OCI-LY1 (cell line): ENCODE data around the gene ACTR10.

ENCODE experiments used
- EZH2 ChIP-seq: fragments of 200-600 bp; sonication (generic), shearing (Covaris generic); IDR thresholded peaks from 2 replicates; pipeline ENCODE4 v1.8.0; 2017; ENCODE audit warnings: borderline replicate concordance, mixed run types, mild to moderate bottlenecking, antibody characterized with exemption, low read length, moderate library complexity, mixed read lengths
- TF ChIP-seq, protein P1 (sequence below): fragments of 200-600 bp; sonication (generic), shearing (Covaris generic); IDR thresholded peaks from 2 replicates; pipeline ENCODE4 v1.5.1; 2017; ENCODE audit warnings: mild to moderate bottlenecking, antibody characterized with exemption, low read length, moderate library complexity, mixed read lengths

DNA sequence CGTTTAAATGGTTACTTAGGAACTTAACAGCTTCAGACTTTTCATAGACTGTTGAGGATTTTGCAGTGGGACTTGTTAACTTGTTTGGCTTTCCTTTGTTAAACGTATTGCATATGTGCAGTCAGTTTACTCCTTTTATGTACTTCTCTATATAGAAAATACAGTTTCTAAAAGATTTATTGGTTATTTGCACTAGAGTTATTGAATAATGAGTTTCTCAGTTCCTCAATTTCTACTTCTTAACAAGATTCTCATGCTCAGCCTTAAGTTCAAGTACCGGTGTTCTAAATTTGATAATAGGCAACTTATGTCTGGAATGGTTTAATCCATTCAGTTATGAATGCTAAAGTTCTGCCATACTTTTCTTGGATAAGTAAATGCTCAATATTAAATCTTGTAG lies 45.6 kb downstream of the ACTR10 start:
- TF ChIP-seq, protein P1, sequence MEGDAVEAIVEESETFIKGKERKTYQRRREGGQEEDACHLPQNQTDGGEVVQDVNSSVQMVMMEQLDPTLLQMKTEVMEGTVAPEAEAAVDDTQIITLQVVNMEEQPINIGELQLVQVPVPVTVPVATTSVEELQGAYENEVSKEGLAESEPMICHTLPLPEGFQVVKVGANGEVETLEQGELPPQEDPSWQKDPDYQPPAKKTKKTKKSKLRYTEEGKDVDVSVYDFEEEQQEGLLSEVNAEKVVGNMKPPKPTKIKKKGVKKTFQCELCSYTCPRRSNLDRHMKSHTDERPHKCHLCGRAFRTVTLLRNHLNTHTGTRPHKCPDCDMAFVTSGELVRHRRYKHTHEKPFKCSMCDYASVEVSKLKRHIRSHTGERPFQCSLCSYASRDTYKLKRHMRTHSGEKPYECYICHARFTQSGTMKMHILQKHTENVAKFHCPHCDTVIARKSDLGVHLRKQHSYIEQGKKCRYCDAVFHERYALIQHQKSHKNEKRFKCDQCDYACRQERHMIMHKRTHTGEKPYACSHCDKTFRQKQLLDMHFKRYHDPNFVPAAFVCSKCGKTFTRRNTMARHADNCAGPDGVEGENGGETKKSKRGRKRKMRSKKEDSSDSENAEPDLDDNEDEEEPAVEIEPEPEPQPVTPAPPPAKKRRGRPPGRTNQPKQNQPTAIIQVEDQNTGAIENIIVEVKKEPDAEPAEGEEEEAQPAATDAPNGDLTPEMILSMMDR, result no peak
- no peak for TF ChIP-seq EZH2
